ENCODE measurements around the gene ANXA1. TPM values are rescaled to one million over a fixed set of nuclear protein-coding genes. Genes with fewer than 3 reads are reported as not detected.

The ANXA1 gene
- total RNA-seq, 4 donors from 2014 or later = 101 to 281 (median 187) TPM

GRCh38 chr9:73157811-73158210 is 6.1 kb downstream of the ANXA1 start:
- Histone ChIP-seq H3K27me3 (no peaks in the 10 kb centered on the region), H3K4me3 (no peak overlapping the region), H3K4me1 (peaks cover 0 to 13% of the 10 kb centered on the region in 2 donors), H3K9me3 (no peaks in the 10 kb centered on the region), H3K36me3 (no peaks in the 10 kb centered on the region), H3K27ac (peak overlapping the region in 1 of 2 donors; percentile 11)
- no peak for DNase-seq
- intact Hi-C loops (cut with DNase I; ENCODE audit: low total_unique reads) = no loop called here
- TF ChIP-seq POLR2A (IDR thresholded peaks at IDR 0.05) = no peak
- TF ChIP-seq, protein P1, sequence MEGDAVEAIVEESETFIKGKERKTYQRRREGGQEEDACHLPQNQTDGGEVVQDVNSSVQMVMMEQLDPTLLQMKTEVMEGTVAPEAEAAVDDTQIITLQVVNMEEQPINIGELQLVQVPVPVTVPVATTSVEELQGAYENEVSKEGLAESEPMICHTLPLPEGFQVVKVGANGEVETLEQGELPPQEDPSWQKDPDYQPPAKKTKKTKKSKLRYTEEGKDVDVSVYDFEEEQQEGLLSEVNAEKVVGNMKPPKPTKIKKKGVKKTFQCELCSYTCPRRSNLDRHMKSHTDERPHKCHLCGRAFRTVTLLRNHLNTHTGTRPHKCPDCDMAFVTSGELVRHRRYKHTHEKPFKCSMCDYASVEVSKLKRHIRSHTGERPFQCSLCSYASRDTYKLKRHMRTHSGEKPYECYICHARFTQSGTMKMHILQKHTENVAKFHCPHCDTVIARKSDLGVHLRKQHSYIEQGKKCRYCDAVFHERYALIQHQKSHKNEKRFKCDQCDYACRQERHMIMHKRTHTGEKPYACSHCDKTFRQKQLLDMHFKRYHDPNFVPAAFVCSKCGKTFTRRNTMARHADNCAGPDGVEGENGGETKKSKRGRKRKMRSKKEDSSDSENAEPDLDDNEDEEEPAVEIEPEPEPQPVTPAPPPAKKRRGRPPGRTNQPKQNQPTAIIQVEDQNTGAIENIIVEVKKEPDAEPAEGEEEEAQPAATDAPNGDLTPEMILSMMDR (IDR thresholded peaks at IDR 0.05) = no peak

- Histone ChIP-seq H3K27me3 (no peaks in the 10 kb centered on the region), H3K9me3 (no peaks in the 10 kb centered on the region), H3K27ac (no peak overlapping the region), H3K4me1 (peaks cover 0 to 5% of the 10 kb centered on the region in 2 donors), H3K36me3 (no peaks in the 10 kb centered on the region), H3K4me3 (no peak overlapping the region)
- no peak for TF ChIP-seq POLR2A (IDR thresholded peaks at IDR 0.05)
- TF ChIP-seq, protein P1 (IDR thresholded peaks at IDR 0.05) = no peak
- DNase-seq = no peak
- intact Hi-C loops (cut with DNase I; ENCODE audit: low total_unique reads) = no loop called here
These were observed 7.1 kb downstream of the ANXA1 start for GRCh38 chr9:73158723-73159122.

DNA sequence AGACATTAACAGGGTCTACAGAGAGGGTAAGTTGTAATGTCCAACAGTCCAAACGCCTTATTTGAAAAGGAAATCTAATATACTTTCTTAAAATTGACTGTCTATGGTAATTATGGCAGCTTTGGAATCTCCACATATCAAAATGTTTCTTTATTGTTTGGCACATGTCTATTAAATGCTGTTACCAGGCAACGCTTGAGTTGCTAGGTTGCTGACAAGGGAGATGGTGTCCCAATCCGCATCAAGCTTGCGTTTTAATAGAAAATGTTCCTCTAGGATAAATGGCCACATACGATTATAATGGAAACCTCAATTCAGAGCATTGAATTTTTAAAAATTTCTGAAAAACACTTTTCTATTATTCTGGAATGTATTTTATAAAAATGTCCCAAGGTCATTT is 9.2 kb downstream of the ANXA1 start:
- Histone ChIP-seq H3K36me3 (no peaks in the 10 kb centered on the region), H3K4me3 (no peak overlapping the region), H3K9me3 (no peaks in the 10 kb centered on the region), H3K4me1 (peaks cover 0 to 4% of the 10 kb centered on the region in 2 donors), H3K27me3 (no peaks in the 10 kb centered on the region), H3K27ac (no peak overlapping the region)
- intact Hi-C loops (cut with DNase I; ENCODE audit: low total_unique reads) = loop anchor here (10.0 kb wide), 1 partner anchor 786 kb away; no protein-coding TSS in a partner anchor
- DNase-seq = no peak
- no peak for TF ChIP-seq POLR2A (IDR thresholded peaks at IDR 0.05)
- TF ChIP-seq, protein P1 (IDR thresholded peaks at IDR 0.05) = no peak

DNA sequence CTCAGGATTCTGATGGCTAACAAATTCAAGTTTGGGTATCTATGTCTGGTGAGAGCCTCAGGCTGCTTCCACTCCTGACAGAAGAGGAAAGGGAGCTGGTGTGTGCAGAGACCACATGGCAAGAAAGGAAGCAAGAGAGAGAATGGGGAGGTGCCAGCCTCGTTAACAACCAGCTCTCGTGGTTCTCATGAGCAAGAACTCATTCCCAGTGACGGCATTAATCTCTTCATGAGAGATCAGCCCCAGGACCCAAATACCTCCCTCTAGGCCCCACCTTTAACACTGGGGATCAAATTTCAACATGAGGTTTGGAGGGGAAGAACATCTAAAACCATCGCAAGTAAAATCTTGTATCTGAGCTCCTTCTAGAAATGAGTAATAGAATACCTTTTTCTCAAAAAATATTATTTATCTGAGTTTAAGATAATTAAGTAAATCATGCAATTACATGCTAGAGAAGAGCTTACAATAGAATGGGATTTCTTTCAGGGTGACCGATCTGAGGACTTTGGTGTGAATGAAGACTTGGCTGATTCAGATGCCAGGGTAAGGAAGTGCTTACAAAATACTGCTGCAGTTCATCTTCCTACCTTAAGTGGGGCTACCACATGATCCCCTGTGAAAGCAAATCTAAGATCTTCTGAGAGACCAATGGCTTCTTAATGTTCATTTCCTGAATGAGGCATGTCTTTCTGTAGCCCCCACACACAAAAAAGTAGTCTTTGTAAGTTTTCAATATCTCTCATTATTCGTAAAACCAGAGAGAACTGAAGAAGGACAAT is 11.5 kb downstream of the ANXA1 start:
- Histone ChIP-seq H3K4me3 (no peak overlapping the region), H3K36me3 (no peaks in the 10 kb centered on the region), H3K27ac (no peak overlapping the region), H3K4me1 (no peaks in the 10 kb centered on the region), H3K9me3 (no peaks in the 10 kb centered on the region), H3K27me3 (no peaks in the 10 kb centered on the region)
- DNase-seq = no peak
- TF ChIP-seq, protein P1 (IDR thresholded peaks at IDR 0.05) = no peak
- no peak for TF ChIP-seq POLR2A (IDR thresholded peaks at IDR 0.05)
- intact Hi-C loops (cut with DNase I; ENCODE audit: low total_unique reads) = loop anchor here (10.0 kb wide), 1 partner anchor 788 kb away; no protein-coding TSS in a partner anchor

DNA sequence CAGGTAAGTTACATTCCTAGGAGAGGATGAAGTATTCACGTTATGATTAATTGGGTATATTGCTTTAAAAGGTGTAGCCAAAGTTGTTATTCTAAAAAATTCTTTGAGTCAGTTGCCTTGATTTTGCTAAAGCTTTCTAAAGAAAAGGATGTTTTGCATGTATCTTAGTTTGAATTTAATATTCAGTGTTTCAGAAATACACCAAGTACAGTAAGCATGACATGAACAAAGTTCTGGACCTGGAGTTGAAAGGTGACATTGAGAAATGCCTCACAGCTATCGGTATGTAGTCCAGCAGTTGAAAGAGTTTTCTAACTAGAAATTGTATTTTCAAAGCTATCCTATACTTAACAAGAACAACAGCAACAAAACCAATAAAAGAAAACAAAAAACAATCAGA is 14.2 kb downstream of the ANXA1 start:
- DNase-seq = no peak
- no peaks in the 10 kb centered on the region for H3K27me3 ChIP-seq
- intact Hi-C loops (cut with DNase I; ENCODE audit: low total_unique reads) = loop anchor here (10.0 kb wide), 1 partner anchor 791 kb away; no protein-coding TSS in a partner anchor
- H3K9me3 ChIP-seq = no peaks in the 10 kb centered on the region
- no peak overlapping the region for H3K4me3 ChIP-seq
- TF ChIP-seq POLR2A (IDR thresholded peaks at IDR 0.05) = no peak
- TF ChIP-seq, protein P1 (IDR thresholded peaks at IDR 0.05) = no peak
- H3K27ac ChIP-seq = no peak overlapping the region
- H3K4me1 ChIP-seq = no peaks in the 10 kb centered on the region
- H3K36me3 ChIP-seq = no peaks in the 10 kb centered on the region

All from uterus (tissue), 4 donors.